Non-pigmented ciliary epithelial cell (primary cell): ENCODE results near the gene UNC5C.
A peak's percentile ranks its signal among the peaks of the same experiment; 100 is the strongest.

ENCODE experiments used
- DNase-seq: peaks from one replicate; pipeline ENCODE4 v3.0.0-alpha.2; 2010; ENCODE audit warnings: low read depth

The UNC5C gene

DNA sequence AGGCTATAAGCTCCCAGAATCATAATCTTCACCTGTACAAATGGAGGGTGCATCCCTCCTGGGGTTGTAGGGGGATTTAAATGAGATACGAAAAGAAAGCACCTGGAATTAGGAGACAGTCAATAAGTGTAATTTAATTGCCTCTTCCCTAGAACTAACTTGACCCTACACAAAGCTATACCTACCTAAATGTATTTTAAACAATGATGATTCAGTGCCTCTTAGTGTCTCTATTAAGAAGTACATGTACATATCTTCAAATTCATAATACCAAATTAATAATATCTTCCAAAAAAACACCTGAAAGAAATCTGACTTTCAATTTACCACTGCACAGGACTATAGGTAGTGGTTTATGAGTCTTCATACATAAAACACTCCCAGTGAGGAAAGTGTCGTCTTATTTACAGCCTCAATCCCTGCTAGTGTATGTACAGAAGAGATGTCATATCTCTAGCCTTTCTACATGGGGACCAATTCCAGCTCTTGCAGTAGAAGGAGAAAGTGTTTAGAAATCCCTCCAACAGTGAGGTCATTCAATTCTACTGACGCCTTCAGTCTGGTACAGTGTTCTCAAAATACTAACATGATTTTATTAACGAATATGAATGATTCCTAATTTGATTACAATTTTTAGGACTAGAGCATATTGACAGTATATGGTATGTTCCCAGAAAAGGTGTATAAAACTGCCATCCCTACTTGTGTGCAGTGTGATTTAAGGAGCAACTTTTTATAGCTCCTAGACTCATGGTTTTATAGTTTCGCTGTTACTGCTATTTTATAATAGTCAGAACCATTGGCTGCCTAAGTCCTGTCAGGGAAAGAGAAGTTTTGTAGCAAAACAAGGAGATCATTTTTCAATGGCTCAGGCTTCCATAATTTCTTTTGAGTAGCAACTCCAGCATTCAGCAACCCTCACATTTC lies 282.7 kb downstream of the UNC5C start:
- no peak for DNase-seq

DNA sequence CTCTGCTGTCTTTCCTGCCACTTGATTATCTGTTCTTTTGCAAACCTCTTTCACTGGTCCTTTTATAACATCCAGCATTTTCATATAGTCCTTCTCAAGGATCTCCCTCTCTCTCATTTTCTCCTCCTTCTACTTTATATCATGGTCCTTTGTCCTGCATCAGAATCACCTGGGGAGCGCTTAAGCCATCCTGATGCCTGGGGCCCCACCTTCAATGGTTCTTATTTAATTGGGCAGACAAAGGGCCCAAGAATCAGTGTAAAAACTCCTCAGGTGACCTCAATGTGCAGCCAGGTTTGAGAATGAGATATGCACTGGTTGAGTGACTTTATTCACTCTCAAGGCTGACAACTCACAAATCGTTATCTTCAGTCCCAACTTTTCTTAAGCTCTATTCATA lies 283.9 kb downstream of the UNC5C start:
- no peak for DNase-seq

DNA sequence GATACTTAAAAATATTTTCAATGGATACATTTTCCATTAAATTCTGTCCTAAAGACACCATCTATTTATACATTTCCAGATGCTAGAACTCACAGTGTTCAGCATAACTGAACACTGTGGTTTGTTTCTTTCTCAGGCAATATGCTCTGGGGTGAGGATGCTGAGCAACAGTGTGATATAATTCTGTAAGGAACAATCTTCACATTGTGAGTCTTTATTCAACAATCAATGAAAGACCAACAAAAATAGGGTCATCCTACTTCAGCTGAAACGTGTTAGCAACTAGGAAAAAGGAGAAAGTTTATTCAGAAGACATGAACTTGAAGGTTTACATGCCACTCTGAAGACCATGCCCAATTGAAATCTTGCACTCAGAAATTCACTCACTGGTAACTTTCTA lies 284.8 kb downstream of the UNC5C start:
- DNase-seq = no peak

DNA sequence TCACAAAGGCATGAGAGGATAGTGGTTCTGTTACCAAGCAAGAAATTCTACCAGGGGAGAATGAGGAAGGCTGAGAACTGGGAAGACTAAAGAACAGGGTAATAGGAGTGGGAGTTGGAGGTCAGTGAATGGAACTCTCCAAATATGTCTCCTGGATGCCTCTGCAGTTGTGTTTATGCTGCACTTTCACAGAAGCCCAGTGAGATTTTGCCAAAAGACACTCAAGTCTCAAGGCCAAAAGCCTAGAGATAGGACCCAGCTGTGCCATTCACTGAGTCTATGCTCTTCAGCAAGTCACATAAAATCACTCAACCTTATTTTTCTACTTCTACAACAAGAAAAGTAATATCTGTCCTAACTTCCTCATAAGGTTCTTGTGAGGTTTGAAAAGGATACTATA lies 285.4 kb downstream of the UNC5C start:
- DNase-seq = no peak

DNA sequence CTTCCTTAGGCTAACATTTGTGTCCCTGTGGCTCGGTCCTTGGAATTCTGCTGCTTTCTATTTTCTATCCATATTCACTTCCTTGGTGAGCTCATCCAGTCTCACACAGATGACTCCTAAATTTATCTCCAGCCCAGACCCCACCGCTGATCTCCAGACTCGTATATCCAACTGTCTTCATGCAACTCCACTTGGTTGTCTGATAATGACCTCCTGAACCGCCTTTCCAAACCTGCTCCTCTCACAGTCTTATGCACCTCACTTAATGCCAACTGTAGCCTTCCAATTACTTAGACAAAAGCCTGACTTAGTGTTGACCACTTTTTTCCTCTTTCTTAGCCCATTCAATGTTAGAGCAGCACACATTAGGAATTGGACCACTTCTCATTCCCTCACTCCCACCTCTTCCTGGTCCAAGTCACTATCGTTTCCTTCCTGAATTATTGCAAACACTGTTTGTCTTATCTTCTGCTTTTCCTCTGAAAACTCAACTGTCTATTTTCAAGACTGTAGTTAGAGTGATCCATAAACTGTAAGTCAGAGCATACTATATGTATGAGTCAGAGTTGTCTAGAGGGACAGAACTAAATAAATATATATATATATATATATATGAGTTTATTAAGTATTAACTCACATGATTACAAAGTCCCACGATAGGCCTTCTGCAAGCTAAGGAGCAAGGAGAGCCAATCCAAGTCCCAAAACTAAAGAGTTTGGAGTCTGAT lies 292.5 kb downstream of the UNC5C start:
- no peak for DNase-seq

DNA sequence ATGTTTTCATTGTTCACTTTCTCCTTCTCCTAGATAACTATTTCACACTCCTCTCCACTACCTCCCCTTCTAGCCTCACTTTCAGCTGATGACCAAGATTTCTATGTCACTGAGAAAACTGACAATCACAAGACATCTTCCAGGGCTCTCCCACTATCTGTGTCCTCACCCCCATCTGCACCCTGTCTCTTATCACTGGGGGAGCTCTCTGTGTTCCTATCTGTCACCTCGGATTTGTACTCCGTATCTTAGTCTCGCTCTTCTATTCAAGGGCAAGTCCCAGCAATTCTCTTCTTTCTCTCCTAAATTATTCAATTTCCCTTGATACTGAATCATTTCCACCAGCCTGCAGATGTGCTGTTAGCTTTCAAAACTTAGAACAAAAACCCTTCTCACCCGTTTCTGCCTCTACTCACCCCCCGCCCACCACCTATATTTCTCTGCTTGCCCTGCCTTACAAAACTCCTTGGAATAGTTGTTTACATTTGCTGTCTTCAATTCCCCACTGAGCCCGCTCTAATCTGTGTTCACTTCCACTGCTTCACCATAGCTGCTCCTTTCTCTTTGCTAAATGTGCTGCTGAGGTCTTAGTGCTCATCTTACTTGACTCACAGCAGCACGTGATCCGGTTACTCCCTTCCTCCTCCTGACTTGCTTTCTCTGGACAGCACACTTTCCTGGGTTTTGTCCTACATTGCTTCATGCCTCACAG lies 293.2 kb downstream of the UNC5C start:
- DNase-seq = peak; percentile 51

DNA sequence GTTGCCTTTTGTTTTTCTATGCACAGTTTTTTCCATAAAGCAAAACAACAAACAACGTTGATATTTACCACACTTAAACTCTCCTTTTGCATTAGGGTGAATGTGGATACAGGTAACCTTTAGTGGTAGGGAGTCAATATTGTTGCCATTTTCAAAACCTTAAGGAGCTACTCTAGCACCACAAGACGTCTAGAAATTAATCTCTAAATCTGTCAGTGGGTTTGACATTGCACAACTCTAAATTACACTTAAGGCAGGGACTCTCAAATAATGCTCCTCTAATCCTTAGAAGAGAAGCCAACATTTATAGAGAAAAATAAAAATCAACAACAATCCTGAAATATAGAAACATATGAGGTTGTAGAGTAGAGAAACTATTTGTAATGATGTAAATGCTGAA lies 297.2 kb downstream of the UNC5C start:
- DNase-seq = no peak

DNA sequence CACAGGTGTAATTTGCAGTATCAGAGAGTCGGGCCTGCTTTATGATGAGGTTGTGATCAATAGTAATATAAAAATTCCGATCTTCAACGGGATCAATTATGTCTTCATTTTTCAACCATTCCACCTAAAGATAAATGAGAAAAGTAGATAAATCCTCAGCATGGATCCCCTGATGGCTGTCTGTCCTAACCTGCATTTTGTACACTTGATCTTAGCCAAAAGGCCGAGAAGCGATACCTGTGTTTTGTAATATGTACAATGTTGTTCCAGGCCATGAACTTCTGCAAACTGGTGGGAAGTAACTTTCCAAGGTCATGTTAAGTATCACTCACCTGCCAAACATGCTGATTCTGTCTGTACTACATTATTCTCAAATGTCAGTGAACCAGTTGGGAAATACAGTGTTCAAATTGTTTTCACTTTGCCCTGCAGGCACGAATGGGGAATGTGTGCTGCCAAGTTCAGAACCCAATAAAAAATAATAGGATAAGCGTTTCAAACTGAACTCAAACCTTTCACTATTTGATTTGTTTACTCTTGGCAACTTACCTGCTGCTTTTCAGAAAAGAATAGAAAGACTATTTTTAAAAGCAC lies 298.1 kb downstream of the UNC5C start:
- DNase-seq = no peak

DNA sequence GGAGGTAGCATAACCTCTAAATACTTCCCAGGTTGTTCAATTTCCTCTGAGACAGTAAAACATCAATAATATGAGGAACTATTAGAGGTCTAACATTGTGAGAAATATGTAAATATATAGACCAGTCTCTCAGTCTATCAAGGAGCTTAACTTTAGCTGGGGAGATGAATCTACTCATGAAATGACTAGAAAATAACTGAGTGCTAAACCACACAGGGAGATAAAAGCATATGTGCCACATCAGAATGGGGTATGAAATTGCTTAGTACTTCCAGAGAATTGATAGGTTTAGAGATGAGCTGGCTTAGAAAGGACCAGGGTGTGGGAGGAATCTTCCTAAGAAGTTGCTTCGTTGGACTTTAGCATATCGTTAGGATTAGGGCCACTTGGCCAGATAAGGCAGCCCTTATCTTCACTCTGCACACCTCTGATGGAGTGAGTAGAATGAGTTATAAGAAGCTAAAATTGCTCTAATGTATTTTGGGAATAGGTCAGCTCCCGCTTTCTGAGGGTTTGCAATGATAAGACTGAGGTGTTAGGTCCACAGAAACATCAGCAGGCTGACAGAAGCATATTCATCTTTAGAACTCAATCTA lies 299.2 kb downstream of the UNC5C start:
- DNase-seq = no peak

DNA sequence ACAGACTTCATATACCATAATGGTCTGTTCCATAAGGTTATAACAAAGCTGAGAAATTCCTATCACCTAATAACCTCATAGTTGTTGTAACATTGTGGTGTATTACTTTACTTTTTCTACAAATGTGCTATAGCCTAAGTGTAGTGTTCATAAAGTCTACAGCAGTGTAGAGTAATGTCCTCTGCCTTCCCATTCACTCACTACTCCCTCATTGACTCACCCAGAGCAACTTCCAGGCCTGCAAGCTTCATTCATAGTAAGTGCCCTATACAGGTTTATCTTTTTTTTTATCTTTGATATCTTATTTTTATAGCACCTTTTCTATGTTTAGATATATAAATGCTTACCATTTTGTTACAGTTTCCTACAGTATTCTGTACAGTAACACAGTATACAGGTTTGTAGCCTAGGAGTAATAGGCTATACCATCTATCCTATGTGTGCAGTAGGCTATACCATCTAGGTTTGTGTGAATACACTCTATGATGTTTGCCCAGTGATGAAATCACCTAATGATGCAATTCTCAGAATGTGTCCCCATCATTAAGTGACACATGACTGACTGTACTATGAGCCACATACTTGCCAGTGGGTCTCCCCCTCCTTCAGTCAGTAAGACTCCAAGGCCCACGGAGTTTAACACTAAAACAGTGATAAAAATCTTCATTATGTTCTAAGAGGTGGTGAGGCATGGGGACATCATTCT lies 299.9 kb downstream of the UNC5C start:
- no peak for DNase-seq

DNA sequence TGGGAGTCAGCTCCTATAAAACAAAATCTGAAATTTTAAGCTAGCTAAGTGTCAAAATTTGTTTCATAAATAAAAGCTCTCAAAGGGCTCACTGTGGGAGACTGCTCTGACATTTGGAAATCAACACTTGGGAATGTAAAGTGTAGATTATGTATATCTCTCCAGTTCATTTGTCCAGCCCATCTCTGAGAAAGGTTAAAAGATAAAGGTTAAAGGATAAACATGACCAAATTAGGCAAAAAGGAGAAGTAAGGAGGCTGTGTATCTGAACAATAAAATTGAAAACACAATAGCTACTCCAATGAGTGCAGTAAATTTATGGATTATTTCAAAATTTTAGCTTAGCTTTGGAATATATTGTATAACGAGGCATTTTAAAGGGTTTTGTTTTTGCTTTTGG lies 304.9 kb downstream of the UNC5C start:
- no peak for DNase-seq

DNA sequence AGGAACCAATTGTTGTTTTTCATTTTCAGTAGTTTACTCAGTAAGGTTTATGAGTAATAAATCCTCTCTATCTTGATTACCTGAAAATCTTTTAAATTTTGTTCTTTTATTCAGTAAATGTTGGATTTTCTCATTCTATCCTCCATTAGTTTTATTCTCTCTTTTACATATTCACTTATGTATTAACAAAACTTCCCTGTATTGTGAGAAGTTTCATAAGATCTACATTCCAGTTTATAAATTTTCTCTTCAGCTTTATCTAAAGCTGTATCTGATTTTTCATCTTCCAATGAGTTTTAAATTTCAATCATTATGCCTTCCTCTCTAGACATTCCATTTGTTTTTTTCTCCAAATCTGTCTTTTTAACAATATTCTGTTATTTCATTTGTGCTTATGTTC lies 310.2 kb downstream of the UNC5C start:
- no peak for DNase-seq

DNA sequence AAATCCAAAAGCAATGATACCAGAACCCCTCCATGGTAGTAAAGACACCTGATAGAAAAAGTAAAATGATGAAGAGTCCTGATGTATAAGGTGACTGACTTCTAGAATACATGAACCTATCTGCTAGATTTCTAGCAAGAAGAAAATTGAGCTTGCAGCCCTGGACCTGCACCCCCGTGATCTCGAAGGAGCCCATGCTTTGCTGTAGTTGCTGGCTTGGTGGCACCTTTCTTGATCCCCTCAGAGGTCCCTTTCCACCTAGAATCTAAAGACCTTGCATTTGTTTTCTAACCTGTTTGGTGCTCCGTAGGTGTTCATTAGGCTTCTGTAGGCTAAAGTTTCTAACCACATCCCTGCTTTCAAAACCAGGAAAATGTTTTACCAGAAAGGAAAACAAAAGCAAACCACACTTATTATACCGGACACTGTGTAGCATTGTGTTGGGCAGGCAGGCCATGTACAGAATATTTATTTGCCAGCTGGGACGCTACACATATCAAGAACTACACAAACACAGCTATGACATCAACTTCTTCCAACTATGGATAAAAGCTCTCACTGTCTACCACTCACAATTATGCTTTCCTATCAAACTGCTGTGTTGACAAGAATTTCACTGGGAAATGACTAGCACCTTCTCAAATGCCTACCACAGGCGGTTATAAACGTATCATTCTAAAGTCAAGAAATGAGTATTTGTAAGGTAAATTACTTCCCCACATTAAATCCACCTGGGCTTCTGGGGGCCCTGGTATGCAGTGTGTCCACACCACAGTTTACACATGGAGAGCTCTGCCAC lies 316.2 kb downstream of the UNC5C start:
- peak; percentile 1 for DNase-seq

DNA sequence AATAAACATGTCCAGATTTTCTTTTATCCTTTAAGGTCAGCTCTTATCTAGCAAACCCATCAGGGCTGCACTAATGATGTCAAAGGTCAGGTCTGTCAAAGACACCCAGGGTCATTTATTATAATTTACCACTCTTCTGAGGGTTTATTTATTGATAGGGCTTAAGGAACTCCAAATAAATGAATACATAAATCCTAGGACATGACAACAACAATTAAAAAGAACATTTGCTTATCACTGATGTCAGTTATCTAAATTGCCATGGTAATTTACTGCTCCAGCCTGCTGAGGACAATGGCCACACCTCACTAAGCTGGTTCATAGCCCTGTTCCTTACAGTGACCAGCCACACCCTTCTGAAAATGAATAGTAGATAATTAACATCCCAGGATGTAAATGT lies 317.1 kb downstream of the UNC5C start:
- no peak for DNase-seq

DNA sequence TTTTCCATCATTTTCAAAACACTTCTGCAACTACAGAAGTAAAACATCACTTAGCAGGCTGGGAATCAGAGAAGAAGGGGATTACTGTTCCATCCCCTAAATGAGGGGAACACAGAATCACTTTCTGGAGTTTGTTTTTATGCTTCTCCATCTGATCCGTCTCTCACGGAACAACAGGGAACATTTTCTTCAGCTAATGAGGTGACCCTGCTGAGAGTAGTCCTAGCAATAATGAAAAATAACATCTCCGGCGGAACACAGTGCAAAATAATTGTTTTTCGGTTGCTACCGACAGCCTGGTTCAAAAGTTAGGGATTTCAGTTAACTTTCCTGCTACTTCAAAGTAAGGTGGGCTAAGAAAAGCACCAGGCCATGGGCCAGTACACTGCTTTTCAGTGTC lies 322.9 kb downstream of the UNC5C start:
- no peak for DNase-seq

DNA sequence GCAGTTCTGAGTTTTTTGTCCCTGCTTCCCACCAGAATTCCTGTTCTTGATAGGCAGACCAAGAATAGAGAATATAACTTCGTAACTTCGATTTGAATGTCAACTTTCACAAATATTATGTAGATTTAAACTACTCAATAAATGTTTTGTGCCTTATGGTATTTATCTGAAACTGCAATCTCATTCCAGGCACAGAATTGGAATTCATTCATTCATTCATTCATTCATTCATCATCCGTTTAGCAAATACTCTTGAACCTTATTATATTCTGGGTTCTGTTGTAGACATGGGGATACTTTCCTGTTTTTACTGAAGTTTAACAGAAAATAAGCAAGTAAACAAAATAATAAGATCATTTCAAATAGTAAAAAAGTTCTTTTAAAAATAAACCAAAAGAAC lies 324.4 kb downstream of the UNC5C start:
- DNase-seq = no peak

DNA sequence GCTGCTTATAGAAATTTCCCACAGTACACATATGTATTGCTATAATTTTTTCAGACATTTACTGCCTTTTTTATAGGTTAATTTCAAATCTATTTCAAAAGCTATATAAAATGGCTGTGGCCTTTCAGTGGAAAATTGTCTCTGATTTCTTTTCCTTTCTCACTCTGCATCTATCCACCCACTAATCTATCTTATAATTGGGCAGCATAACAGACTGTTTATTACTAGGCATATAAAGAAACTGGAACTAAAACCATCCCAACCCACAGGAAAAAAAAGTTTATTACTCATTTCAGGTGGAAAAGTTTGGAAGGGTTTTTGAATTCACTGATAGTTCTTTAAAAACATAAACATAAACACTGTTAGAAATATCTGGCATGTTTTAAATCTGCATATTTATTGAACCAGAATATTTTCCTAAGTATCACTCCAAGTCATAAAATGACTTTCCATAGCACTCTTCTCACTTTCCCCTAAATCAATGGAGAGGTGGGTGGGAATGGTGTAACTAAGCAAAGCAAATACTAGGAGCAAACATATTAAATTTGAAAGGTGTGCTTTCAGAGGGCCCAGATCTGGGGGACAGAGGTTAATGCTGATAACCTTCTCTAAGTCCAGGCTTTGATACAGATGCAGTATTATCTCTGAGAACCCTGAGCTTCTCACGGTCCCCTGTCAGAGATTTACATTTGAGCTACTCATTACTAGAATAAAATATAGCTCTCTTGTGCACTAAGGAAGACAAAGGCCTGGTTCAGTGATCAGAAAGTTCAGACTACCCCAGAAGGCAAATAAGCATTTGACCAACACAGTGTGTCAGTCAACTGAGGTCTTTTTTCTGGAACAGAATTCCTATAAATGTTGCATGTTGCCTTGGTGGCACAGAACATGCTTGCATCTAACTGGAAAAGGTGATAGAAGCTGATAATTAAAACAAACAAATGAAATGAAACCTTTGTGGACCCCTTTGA lies 328.3 kb downstream of the UNC5C start:
- no peak for DNase-seq

DNA sequence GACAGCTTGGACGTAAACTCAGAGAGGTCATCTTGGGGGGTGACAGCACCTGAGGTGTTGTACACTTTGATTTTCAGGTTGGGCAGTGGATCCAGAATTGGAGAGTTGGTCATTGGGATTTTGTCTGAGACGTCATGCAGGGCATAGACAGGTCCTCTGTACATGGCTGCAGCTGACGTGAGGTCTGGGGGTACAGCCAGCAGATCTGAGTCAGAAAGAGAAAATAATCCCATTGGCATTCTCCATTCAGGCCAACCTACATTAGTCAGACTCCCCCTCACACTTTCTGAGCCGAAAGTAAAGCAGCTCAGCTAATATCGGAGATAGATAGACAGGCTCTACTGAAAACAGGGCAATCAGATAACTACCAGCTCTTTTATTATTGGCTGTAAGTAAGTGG lies 329.7 kb downstream of the UNC5C start:
- DNase-seq = peak; percentile 36

DNA sequence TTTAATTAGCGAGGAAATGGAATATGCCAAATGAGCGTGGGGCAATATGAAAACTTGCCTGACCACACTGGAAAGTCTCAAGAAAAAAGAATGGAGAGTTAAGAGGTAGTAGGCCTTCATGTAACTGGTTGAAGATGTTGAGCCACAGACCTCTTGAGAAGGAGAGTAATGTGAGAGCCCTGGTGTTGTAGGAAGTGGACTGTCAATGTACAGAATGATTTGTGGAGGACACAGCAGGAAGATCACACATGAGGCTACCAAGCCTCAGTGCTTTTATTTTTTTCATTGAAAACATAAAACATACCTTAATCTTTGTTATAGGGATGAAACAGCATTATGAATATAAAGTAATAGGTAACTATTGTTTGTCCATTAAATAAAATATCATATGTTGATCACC lies 331.6 kb downstream of the UNC5C start:
- DNase-seq = no peak
